ENCODE data around the gene KRTAP10-3. TPM values are rescaled to one million over a fixed set of nuclear protein-coding genes. Genes with fewer than 3 reads are reported as not detected.
"Not testable (repeated sequence)": the region's sequence is repeated elsewhere in the genome, so short reads cannot be mapped to it uniquely, and the experiment has no call there.

The KRTAP10-3 gene
- total and polyA plus RNA-seq, 2 of the 13 experiments (the other 11 are each of a cell fraction or from before 2014, with no cell fraction given), result not detected

- Histone ChIP-seq H3K9ac (ENCODE audit: insufficient read depth, low read depth, low read length) (no peak overlapping the region), H3K27ac (ENCODE audit: extremely low read length, insufficient read depth, low read length) (no peak overlapping the region), H3K4me3 (replicated peaks in 1 of 3; ENCODE audit: insufficient read depth in 1 of 3, low read depth in 2 of 3, low read length in 3 of 3) (no peak overlapping the region), H3K4me2 (ENCODE audit: low read depth, low read length) (no peak overlapping the region), H3K79me2 (ENCODE audit: insufficient read depth, low read length) (no peaks in the 10 kb centered on the region), H3K36me3 (replicated peaks in 1 of 2; ENCODE audit: control insufficient read depth in 1 of 2, insufficient read depth in 2 of 2, low read length in 2 of 2) (no peaks in the 10 kb centered on the region), H3K27me3 (ENCODE audit: control insufficient read depth in 1 of 2, insufficient read depth in 2 of 2, low read length in 2 of 2) (peaks cover 0 to 1% of the 10 kb centered on the region in 2 experiments; a peak in 1 of 5 replicates), H3K9me3 (ENCODE audit: low read length) (no peaks in the 10 kb centered on the region), H4K20me1 (ENCODE audit: insufficient read depth, low read length) (no peaks in the 10 kb centered on the region), H2AFZ (ENCODE audit: low read length) (no peak overlapping the region), H3K4me1 (ENCODE audit: insufficient read depth, low read length) (no peaks in the 10 kb centered on the region)
- in situ Hi-C loops (cut with HindIII; ENCODE audit: extremely low pct_ligation_motif_present, low pct_unique_long_range_greater_than_20kb), result no loop called here
- TF ChIP-seq TFDP2 (CRISPR knock-in tag; IDR thresholded peaks at IDR 0.05), result no peak
- TF ChIP-seq ZKSCAN5 (CRISPR knock-in tag; IDR thresholded peaks at IDR 0.05), result no peak
- no peak for TF ChIP-seq HNF4A (CRISPR knock-in tag; IDR thresholded peaks at IDR 0.05)
- TF ChIP-seq ZNF614 (CRISPR knock-in tag; IDR thresholded peaks at IDR 0.05; ENCODE audit: borderline replicate concordance), result no peak
- TF ChIP-seq NR2C2 (CRISPR knock-in tag; IDR thresholded peaks at IDR 0.05; ENCODE audit: borderline replicate concordance), result no peak
- no peak for TF ChIP-seq PRDM15 (CRISPR knock-in tag; IDR thresholded peaks at IDR 0.05)
- TF ChIP-seq MIXL1 (CRISPR knock-in tag; IDR thresholded peaks at IDR 0.05), result no peak
- no peak for TF ChIP-seq ZNF674 (CRISPR knock-in tag; IDR thresholded peaks at IDR 0.05; ENCODE audit: low read depth)
- no peak for TF ChIP-seq TERF1 (CRISPR knock-in tag; IDR thresholded peaks at IDR 0.05)
- no peak for TF ChIP-seq SPEN (CRISPR knock-in tag; IDR thresholded peaks at IDR 0.05; ENCODE audit: low read depth)
- ChIA-PET CTCF (ENCODE audit: low intra/inter-chr PET ratio, low total read pairs) (no interaction called here), POLR2A (no interaction called here)
- 80% methylated on average over 15 of the region's 23 CpGs for WGBS (ENCODE audit: low lambda C conversion rate)
- ATAC-seq, result peak; percentile 38; the same call in 2 of the 3 replicates
- no peak for FAIRE-seq
- DNase-seq (ENCODE audit: low spot score), result no peak
- intact Hi-C loops (cut with micrococcal nuclease; ENCODE audit: unreplicated experiment), result no loop called here
- BruUV-seq (replicated peaks), result no TSS peak
Measured at GRCh38 chr21:44601596-44602462, 43.2 kb upstream of the KRTAP10-3 start.

GRCh38 chr21:44601091-44601490 is 42.5 kb upstream of the KRTAP10-3 start:
- H3K4me2 ChIP-seq (ENCODE audit: low read depth, low read length); H3K36me3 ChIP-seq (replicated peaks in 1 of 2; ENCODE audit: control insufficient read depth in 1 of 2, insufficient read depth in 2 of 2, low read length in 2 of 2); H3K27ac ChIP-seq (ENCODE audit: extremely low read length, insufficient read depth, low read length); H4K20me1 ChIP-seq (ENCODE audit: insufficient read depth, low read length); H3K27me3 ChIP-seq (ENCODE audit: control insufficient read depth in 1 of 2, insufficient read depth in 2 of 2, low read length in 2 of 2); POLR2A ChIA-PET; H3K4me1 ChIP-seq (ENCODE audit: insufficient read depth, low read length); H3K9me3 ChIP-seq (ENCODE audit: low read length); ATAC-seq; DNase-seq (ENCODE audit: low spot score); FAIRE-seq; intact Hi-C loops (cut with micrococcal nuclease; ENCODE audit: unreplicated experiment); H2AFZ ChIP-seq (ENCODE audit: low read length); H3K79me2 ChIP-seq (ENCODE audit: insufficient read depth, low read length); BruUV-seq (replicated peaks); in situ Hi-C loops (cut with HindIII; ENCODE audit: extremely low pct_ligation_motif_present, low pct_unique_long_range_greater_than_20kb); CTCF ChIA-PET (ENCODE audit: low intra/inter-chr PET ratio, low total read pairs); H3K4me3 ChIP-seq (replicated peaks in 1 of 3; ENCODE audit: insufficient read depth in 1 of 3, low read depth in 2 of 3, low read length in 3 of 3); H3K9ac ChIP-seq (ENCODE audit: insufficient read depth, low read depth, low read length): not testable (repeated sequence)
- WGBS (ENCODE audit: low lambda C conversion rate), result no CpG with 5 or more reads among the region's 10 CpGs
